HG02623 (cell line): Measurements from ENCODE around the gene GRIN2A.

Source experiments
- ATAC-seq: cut with Tn5 transposase; IDR thresholded peaks from one replicate; pipeline ENCODE4 v1.9.1; 2021; ENCODE audit warnings: moderate library complexity; ENCODE audit not compliant: unreplicated experiment

The GRIN2A gene

DNA sequence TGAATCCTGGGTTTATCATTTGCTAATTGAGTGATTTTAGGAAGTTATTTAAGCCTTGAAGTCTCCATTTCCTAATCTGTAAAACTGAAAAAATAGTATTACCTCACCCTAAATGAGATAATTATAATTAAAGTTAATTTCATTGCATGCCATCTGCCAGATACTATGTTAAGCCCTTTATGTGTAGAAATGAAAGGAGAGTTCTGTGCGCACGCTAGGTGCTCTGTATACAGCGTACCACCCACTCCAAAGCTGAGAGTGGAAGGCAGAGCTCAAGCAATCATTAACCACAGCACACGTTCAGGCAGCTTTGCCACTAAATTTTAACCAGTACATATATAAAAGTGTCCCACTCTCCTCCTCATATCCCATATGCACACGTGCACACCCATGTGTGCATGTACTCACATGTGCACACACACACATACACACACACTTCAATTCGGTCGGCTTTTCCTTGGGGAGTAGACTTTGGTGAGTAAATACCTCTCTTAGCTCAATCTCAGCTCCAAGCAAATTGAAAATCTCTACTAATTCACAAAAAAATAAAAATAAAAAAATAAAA is 204.8 kb downstream of the GRIN2A start:
- no peak for ATAC-seq

DNA sequence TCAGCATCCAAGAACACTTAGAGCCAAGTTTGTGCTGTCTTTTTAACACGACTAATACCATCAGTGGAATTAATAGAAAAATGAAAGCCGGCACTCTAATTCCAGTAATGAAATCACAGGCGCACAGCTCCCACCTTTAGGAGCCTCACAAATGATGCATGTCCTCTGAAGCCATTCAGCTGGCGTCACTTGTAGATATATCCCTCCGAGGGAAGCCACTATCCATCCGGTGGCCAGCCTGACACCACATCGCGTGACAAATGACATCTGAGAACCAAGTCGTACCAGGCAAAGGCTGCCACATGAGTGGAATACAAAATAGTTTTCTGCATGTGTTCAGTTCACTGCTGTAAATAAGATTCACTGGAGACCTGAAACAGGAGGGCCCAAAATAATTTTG is 205.6 kb downstream of the GRIN2A start:
- no peak for ATAC-seq

DNA sequence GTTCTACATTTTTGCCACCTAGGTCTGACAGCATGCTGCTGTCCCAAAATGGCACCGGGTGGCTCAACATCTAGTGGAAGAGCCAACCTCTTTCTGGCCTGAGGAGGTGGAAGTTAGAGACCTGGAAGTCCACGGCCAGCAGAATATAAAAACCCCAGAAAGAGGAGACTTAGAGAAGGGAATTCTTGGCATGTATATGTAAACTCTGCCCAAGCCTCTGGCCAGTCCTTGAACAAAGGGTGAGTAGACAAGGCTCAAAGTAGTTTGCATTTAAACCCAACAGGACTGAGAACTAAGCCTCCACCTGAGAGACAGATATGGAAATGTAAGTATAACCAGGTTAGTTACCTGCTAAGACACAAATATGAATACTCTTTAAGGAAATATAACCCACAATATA is 210.3 kb downstream of the GRIN2A start:
- ATAC-seq = no peak

DNA sequence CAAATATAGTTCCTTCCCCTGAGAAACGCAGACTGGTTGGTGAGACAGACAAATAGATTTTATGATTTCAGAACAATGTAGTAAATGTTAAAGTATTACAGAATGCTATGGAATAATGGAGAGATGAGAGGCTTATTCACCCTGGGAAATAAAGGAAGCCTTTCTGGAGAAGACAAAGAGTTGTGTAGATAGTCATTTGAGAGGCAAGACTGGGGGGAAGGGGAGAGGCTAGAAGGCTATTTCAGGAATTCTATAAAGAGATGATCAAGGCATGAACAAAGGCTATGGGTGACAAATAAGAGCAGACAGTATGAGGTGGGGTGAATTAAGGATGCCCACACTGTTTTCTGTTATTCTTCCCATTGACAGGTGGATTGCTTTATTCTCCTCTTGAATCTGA is 211.4 kb downstream of the GRIN2A start:
- no peak for ATAC-seq

DNA sequence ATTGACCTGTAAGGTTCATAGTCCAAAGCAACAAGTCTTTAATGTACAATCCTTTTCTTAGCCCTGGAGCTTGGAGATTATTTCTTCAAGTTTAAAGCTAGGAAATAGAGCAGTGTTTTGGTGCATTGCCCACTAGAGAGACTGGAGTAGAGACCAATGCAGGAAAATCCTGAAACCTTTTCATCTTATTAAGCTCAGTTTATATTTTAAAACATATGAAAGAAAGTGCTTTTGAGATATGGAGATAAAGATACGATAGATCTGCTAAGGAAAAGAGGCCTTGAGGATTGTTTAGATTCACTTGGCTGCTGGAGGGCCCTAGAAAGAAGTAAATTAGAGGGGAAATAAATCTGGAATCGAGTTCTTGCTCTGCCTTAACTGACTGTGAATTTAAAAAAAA is 212.0 kb downstream of the GRIN2A start:
- no peak for ATAC-seq

DNA sequence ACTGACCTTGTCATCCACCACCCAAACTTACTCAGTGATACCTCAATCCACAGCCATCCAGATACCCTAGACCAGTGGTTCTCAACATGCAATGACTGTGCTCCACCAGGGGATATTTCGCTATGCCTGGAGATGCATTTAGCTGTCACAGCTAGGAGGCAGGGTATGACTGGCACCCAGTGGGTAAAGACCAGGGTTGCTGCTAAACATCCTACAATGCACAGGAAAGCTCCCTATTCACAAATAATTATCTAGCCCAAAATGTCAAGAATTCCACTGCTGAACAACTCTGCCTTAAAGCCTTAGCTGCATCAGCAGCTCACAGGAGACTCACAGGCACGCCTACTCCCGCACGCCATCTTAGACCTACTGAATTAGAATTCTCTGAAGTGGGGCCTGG is 212.6 kb downstream of the GRIN2A start:
- ATAC-seq = no peak

DNA sequence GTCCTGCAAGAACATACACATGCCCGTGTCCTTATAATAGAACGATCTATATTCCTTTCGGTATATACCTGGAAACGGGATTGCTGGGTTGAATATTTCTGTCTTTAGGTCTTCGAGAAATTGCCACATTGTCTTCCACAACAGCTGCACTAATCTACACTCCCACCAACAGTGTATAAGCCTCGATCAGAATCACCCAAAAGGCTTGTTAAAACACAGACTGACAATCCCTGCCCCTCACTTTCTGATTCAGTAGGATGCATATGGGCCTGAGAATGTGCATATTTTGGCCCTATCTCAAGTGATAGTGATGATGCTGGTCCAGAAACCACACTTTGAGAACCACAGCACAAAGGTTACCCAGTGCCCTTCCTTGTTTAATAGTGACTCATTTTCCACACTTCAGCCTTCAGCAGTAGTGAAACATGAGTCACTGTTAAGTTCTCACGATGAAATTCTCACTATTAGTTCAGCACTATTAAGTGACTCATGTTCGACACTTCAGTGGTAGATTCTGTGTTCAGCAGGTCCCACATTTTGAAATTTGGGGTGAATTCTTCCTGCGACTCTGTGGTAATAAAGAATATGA is 215.6 kb downstream of the GRIN2A start:
- ATAC-seq = no peak

DNA sequence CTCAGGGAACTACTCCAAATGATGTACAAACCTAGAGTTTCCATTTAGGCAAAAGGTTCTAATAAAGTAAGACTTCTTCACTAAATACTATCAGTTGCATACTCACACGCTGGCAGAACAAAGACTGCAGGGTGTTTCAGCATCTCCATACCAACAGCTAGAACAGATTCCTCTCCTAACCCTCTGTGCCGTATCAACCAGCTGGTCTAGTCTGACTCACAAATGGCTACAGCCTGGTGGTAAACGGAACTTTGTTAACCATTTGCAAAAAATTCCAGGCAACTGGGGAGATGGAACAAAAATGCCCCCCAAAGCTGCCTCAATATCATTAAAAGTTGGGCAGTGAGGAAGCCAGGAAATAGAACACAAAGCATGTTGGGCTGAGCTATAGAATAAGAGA is 217.1 kb downstream of the GRIN2A start:
- no peak for ATAC-seq

DNA sequence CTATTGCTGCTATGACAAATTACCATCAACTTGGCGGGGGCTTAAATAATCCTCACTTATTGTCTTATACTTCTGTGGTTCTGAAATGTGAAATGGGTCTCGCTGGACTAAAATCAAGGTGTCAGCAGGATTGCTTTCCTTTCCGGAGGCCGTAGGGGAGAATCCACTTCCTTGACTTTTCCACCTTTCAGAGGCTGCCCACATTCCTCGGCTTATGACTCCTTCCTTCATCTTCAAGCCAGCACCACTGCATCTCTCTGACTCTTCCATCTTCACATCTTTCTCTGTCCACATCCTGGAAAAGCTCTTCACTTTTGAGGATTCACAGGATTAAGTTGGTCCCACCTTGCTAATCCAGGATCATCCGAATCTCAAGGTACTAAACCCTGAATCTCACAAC is 217.8 kb downstream of the GRIN2A start:
- no peak for ATAC-seq

DNA sequence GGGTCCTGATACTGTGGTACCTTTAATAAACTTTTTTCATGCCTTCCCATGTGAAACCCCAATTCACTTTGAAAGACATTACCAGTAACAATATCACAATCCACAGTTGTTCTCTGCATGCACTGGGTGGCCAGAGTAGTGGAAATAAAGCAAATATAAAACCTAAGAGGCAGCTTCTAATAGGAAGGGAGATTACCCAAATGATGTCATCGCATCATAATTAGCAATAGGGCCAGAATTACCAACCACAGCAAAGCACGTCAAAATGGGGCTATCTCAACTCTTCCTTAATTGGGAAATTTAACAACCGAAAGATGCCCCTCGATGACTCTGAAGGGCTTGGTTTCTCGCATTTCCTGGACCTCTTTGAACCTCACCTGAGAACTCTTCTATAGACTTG is 224.8 kb downstream of the GRIN2A start:
- ATAC-seq = no peak

DNA sequence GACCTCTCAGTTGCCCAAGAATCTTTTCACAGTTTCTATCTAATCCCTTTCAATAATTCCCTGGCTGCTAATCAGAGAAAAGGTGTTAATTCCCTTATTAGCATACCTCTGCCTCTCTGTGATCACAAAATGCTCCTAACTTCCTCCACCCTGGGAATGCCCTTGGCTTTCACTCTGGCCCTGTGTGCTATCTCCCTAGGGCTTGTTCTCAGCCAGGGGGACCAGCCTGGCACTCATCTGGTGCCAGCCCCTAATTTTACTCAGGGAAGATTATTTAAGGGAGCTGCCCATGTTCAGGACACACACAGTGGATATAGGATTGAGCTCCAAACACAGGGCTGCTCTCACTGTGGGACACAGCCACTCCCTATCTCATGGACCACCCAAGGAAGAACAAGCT is 225.2 kb downstream of the GRIN2A start:
- ATAC-seq = no peak

DNA sequence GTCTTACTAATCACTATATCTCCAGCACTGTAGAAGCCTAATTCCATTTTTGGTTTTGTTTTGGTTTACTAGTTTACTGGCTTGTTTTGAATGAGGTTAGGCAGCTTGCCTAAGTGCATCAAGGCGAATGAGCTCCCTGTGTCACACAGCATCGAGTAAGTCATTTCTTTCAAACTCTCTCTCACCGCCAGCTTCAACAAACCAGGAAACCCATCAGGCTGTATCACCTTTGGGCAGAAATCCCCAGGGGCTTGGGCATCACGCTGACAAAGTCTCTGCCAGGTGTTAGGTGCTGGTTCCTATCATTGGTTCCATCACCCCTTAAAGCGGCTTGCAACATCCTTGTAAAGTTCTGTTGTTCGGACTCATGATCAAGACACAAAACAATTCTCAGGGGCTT is 226.6 kb downstream of the GRIN2A start:
- ATAC-seq = no peak

DNA sequence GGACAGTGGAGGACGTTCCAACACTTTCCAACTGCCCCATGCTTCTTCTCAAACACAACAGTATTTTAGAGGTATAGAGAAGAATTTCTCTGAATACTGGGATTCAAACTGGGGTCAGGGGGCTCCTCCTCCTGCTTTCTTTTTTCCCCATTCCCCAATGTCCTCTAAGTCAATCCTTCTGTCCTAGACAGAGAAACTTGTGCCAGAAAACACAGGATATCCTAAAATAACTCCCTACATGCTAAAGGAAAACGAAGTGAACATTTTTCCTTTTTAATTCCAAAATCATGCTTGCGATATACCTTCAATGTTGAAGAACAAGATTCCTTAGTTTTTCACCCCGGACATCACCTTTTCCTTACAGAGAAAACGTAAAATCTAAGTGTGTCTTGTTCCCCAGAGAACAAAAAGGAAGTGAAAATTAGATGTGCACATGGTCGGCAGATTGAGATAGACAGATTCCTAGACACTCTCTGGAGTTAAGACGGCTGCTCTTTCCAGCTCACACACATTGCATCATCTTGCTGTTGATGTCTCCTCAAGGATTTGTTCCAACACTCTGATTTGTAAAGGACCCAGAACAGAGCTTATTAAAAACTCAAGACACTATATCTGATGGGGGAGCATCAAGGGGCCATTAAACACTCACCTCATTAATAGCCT is 228.2 kb downstream of the GRIN2A start:
- ATAC-seq = no peak

DNA sequence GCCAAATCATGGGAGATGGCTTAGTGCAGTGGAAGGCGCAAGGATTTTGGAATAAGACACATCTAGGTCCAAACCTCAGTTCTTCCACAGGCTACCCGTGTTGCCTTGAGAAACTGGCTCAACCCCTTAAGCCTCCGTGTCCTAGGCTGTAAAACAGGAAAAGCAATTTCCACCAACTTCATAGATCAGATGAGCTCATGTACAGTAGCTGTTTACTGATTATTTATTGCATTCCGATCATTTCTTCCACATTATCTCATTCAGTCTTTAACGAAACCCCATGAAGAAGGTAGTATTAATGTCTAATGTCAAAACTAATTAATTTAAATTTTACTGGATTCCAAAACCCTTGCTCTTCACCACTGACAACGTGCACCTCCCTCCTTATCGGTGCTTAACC is 231.6 kb downstream of the GRIN2A start:
- ATAC-seq = no peak

DNA sequence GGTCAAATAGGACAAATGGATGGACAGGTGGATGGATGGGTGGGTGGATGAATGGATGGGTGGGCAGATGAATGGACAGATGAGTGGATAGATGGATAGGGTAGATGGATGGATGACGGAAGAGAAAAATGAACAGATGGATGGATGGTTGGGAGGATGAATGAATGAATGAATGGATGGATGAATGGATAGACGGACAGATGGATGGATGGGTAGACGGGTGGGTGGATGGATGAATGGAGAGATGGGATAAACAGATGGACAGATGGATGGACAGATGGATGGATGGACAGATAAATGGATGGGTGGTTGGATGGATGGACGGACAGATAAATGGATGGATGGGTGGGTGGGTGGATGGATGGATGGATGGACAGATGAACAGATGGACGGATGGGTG is 232.8 kb downstream of the GRIN2A start:
- ATAC-seq = no peak

DNA sequence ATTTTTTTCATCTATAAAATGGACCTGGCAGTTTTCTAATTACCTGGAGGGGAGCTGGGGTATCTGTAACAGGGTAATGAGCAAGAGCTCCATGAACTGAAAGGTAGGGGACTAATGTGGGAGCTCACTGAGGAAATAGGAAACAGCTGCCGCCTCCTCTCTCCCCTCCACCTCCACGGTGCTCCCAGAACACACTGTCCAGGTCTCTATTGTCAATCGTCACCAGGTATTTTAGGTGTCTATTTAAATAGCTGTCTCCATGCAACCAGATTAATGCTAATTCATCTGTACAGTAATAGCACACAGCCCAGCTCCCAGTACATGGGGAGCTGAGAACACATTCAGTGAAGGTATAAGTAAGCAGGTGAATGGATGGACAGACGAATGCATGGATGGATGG is 233.3 kb downstream of the GRIN2A start:
- no peak for ATAC-seq

DNA sequence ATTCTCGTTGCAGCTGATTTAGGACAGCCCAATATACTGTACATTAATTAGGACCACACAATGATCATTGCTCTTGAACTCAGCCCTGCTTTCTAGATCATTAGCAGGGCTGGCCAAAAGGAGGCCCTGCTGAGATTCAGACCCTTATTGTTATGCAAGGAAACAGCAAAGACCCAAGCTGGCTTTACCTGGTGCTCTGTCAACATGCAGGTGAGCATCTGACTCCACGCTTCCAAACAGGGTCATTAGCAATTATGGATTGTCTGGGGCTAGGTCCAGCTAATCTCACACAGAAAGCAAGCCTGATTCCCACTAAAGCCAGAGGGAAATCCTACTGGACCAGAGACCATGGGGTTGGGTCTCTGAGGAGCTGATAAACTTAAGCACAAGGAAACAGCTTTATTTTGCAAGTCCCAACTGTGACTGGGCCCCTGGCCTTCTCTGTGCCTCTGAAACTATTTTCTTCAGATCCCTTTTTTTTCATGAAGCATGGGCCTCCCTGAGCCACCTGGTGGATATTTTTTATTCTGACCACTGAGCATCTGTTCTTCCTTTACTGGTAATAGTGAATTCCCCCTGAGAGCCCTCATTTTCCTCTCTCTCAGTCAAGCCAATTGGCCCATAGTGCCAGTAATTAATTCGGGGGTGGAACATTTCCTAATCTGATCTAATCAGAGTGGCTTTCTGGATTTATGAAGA is 236.1 kb downstream of the GRIN2A start:
- ATAC-seq = no peak

DNA sequence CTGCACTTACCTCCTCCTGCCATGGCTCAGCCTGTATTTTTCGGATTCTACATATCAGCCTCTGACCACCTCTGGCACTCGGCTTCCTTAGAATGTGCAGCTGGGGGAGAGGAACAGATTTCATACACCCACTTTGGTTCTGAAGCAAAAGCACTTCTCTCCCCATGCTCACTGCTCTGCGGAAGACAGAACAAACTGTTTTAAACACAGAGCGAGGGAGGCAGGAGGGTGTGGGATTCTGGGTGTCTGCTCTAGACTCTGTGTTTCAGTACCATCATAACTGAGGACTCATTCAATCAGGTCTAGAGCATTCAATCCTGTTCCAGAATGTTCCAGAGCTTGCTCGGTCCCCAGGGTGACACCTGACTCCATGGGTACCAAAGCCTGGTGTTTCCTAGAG is 239.1 kb downstream of the GRIN2A start:
- ATAC-seq = no peak

DNA sequence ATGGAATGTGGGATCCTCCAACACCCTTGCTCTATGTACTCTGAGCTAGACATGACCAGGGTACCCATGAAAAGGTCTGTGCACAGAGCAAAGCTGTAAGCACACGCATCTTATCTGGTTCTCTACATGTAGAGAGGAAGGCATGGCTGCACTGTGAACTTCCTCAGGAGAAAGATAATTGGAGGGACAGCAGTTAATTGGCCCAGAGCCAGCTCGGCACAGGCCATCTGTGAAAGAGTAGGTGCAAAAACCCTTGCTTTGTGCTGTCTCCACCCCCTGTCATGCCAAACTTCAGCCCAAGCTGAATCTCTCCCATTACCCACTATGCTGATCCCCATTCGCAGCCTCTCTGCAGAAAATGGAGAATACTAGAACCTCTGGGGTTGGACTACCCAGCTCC is 241.0 kb downstream of the GRIN2A start:
- no peak for ATAC-seq

DNA sequence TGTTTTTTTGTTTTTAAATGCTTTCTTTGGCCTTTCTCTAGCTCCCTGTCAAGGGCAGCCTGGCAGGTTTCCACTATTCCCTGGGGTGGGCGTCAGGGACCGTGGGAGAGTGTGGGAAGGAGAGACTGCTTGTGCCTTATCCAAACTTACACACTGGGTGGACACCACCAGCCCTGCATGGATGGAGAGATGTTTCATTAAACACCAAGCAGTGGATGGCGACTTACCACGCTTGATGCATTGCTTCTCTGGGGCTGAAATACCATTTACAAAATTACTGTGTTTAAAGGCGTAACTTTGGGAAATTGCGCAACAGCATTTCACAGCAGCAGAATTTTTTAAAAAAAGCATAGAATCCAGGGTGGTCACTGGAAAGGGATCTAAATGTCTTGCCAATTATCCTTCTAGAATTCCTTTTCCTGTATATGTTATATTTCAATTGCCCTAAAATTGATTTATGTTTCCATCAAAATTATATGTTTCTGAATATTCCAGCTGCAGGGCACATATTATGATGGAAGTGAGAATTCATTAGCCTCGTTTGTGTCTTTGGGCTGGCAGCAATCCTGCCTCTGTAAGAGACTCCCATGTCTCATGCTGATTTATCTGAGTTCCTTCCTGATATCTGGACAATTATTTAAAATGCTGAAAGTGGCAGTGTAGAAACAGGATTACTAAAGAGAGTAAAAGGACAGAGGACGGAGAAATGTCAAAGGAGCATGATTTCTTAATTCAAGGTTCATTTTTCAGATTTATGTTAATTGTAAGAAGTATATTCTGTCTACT is 247.3 kb downstream of the GRIN2A start:
- no peak for ATAC-seq

DNA sequence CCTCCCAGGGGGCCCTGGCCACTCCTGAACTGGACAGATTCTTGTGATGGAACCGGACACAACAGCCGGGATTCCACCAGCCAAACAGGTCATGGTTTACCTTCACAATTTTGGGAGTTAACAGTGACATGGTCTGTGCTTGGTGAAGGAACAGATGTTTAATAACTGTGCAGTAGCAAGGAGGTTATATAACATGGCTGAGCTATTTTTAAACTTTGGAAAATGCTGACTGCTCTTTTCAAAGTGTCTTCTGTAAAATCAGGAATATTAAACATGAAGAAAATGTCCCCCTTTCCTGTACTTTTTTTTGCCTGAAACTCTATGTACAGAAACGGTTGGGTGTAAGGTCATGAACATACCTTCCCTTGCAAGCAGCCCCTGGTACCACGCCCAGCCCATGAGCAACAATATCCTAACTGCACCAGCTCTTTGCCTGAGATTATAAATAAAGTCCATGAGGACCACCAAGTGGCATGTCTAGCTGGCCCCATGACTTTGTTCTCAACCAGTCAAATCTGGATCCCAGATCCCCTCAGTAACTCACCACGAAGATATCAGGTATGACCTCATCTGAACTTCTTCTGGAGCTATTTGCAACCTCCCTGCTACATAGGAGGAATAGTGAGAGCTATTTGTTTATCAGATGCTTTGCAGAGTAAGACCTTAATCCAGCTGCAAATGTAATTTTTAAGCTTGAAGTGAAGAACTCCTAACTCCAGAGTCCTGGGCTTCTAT is 249.1 kb downstream of the GRIN2A start:
- no peak for ATAC-seq
